GM18511 (cell line): ENCODE data around the gene OTOGL.
A peak's percentile ranks its signal among the peaks of the same experiment; 100 is the strongest.
"Not testable (repeated sequence)": the region's sequence is repeated elsewhere in the genome, so short reads cannot be mapped to it uniquely, and the experiment has no call there.

Source experiments
- ATAC-seq: cut with Tn5 transposase; IDR thresholded peaks from one replicate; pipeline ENCODE4 v1.9.1; 2021; ENCODE audit warnings: mild to moderate bottlenecking, moderate library complexity; ENCODE audit not compliant: unreplicated experiment

The OTOGL gene

DNA sequence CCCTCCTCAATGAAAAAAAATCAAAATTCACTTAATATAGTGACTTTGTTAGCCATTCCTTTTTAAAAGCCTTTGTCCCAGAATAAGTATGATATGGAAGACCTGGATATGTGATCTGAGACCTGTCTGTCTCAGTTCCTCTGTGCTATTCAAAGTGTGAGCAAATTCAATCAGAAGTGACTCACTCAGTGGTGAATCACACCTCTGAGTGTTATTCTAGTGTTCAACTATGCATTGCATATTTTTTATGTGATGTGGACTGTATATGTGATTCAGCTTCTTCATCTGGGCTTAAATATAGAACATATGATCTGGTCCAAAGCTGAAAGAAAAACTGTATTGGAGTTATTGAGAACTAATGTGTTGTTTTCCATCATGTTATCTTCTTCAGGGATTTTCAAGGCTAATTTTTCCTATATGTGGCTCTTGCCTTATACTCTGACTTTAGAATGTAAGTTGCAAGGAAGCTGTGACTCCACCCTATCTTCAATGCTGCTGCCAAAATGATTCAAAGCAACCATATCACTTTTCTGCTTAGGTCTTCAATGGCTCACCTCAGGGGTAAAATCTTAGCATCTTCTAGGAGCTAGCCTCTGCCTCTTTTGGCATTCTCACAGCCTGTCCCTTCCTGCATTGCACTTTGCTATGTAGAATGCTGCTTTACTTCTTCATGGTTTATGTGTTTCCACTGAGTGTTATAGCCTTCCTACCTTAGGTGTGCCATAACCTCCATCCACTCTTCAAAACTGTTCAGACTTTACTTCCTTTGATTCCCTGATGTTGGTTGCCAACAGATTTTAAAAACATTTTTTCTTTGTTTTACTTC is 169.8 kb downstream of the OTOGL start:
- ATAC-seq: peak; percentile 54

DNA sequence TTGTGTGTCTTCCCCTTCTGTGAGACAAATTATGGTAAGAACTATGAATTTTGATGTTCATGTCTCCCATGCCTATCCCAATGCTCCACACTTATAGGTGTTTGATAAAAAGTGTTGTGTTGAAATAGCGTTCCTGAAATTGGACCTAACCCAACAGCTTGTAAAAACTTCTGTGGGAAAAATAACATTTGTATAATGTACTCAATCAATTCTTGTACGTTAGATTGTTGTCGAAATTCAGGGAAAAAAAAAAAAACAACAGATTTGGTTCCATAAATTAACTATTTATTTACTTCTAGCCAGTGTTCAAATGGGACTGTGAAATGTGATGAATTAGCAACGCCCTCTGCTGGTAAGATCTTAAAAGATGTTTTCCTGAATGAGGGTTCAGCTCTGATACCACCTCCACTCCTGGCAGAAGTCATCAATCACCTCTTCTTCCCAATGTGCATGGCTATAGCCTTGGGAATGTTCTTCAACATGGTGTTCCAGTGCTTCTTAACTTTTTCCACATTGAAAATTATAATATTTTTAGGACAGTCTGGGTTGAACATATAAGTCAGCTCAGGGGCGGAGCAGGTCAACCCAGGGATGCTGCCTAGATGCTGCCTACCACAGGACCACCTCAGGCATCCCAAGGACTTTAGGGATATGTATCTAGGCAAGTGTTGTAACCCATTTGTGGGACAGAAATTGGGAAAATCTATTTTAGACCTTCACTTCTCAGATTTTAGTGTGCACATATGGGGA is 170.6 kb downstream of the OTOGL start:
- peak; percentile 72 for ATAC-seq

DNA sequence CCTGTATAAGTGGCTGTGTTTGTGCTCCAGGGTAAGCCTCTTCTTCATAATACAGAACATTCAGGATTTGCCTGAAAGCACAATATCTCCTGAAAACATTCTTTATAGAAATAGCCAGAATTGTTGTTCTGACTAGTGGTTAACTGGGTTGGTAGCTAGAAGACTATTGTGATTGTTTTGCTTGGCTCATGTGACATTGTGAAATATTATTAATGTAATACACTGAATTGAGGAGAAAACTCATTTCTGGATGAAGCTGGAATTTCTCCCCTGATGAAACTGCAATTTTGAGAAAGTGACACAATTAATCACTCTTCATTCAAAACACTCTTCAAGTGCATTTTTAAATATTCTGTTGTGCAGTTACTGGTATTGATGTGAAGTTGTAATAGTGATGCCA is 172.4 kb downstream of the OTOGL start:
- ATAC-seq: no peak

DNA sequence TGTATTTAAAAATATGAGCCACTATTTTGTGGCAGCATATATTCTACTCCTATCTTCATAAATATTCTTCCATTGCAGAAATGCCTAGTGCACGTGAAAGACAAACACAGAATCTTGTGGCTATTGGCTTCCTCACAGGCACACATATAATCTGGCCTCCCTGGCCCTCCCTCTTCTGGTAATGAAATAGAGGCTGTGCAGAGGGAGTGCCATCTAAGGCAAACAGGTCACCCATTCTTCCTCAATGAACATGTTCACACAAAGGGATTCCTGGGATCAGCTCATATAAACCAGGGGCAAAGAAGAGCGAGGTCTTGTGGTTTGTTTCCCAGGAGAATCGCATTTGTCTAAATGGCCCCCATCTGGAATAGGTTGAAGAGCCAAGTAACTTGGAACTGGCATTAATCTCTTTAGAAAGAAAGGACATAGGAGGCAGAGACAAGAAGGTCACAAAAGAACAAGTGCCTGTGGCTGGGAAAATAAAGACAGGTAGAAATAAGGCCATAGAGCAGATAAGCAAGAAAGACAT is 173.1 kb downstream of the OTOGL start:
- no peak for ATAC-seq

DNA sequence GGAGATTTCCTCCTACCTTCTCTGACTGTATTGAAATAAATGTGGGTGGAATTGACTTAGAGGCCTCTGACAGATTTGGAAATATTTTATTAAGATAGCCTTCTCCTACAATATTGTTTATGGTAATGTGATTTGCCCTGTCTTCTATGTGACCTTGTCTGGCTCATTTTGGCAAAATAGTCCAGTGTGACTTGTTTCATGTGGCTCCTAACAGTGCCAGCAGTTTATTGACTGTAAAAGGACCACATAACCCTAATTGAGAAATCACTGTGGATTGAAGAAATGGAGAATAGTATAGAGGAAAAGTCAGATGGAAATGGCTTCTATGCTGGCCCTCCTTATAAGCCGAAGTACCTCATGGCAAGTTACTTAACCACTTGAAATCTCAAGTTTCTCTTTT is 173.8 kb downstream of the OTOGL start:
- ATAC-seq: no peak

DNA sequence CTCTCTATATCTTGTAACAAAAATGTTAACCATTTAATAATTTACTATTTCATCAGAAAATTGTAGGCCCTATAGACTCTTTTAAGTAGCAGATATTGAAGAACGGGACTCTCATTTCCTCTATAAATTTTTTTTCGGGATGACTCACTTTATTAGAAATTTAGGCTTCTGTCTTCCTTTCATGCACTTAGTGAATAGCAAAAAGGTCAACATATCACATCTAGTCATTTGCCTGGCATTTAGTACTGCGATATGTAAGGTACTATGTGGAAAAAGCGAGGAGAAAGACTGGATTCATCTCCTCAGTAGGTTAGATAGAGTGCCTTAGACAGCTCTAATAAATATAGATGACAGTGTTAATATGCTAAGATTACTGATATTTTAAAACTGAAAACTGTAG is 178.4 kb downstream of the OTOGL start:
- ATAC-seq: no peak

DNA sequence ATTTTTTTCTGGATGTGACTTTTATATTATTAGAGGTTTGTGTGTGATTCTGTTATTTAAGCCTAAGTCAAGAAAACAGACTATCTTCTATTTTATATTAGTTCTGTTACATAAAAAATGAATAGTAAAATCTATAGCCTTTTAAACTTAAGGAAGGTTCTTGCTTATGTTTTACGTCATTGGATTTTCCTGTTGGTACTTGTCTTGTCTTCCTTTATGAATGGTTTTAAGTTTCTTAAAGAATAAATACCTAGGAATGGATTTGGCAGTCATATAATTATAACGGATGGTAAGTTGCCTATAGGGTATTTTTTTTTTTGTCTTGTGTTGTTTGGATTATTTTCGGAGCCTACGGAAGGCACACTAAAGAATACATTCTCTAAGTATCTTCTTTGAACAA is 182.9 kb downstream of the OTOGL start:
- ATAC-seq: no peak

DNA sequence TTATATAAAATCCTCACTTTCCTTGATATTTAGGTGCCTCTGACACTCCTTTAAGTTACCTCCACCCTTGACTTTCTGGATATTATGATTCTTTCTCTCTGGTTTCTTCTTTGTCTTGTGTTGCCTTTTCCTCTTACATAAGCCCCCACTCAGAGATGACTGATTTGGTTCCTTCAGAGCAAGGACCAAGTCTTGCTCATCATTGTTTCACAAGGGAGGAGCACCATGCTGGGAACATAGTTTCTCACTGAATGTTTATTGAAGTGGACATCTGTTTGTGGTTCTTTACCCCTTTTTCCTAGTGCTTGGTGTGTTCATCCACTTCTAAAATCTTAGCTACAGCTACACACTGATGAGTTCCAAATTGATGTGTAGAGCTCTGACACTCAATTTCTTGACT is 183.4 kb downstream of the OTOGL start:
- no peak for ATAC-seq

DNA sequence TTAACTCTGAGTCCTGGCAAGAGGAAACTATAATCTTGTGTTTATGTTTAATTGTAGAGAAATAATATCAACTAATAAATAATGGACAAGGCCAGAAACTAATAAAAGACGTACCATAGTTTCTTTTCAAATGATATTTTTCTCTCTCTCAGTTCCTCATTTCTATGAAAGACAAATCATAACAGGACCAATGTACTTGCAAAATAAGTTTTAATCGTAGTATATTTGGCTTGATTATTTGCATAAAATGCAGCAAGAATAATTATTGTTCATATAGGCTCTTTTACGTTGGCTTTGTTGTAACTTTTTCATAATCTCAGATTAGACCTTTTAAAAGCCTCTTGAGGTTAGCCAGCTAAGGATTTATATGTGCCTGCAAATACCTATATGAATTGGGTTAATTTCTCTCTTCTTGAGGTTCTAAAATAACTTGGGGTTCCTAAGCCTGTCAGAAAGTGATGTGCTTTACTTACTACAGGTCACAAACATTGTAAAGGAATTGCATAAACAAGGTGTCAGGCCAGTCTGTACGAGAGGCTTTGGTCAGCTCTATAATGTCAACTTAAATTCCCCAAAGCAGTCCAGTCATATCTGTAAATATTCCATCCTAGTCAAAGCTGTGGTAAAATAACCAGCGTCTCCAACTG is 191.9 kb downstream of the OTOGL start:
- peak; percentile 60 for ATAC-seq

DNA sequence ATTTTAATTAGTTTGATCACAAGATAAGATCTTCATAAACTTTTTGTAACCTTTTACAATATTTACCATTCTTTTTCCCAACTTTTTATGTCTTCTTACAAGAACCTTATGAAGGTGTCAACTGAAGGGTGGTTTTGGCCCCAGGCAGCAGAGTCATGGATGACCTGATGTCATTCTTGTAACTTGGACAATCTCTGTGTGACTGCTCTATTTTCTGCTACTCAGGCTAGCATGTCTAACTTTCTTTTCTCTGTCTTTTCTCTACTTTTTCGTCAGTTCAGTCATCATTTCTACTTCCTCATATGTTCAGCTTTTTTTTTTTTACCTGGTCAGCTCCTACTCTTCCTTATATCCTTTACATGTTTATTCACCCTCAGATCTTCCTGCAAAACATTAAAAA is 194.0 kb downstream of the OTOGL start:
- peak; percentile 41 for ATAC-seq

DNA sequence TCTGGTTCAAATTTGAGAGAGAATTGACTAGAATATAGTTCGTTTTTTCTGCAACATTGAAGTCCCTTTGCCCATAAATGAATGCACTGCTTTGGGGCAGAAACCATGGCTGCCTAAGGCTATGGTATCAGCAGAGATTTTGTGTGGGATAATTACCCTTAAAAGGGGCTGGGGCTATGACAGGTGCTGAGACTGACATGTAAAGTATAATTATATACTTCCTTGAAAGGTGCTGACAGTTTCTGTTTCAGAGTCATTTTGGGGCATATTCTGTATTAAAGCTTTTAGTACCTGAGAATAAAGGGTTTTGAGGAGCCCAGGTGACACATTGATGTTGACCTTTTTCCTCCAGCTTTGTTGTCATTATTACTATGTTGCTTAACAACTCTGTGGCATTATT is 194.4 kb downstream of the OTOGL start:
- peak; percentile 71 for ATAC-seq

DNA sequence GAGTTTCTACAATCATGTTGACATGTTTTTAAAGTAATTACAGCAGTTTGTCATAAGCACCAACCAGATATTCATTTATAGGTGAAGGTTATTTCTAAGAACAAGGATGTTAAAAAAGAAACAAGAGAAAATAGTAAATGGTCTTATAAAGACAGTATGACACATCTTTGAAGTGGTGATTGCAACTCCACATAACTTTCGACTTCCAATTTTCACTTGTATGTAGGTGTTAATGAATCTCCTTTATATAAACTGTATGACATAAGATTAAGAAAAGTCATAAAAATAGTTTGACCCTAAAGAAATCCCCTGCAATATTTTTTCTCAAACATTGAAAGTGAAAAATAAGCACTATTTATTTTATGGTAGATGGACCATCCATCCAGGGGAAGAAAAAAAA is 199.9 kb downstream of the OTOGL start:
- peak; percentile 50 for ATAC-seq

DNA sequence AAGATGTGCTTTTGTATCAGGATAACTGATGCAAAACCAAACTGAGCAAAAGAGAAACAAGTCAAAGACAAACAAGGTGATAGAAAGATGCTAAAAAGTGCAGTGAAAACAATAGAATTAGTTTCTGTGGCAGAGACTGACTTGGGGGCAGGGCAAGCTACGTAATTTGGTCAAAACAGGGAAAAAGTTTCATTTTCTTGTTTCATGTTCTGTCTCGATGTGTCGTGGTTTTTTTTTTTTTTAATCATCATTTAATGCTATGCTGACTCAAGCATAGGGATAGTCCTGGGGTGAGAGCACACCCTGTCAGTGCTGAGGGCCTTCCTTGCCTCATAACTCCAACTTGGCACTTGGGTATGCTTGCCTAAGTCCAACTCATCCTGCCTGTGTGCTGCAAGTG is 200.6 kb downstream of the OTOGL start:
- ATAC-seq: peak; percentile 79

DNA sequence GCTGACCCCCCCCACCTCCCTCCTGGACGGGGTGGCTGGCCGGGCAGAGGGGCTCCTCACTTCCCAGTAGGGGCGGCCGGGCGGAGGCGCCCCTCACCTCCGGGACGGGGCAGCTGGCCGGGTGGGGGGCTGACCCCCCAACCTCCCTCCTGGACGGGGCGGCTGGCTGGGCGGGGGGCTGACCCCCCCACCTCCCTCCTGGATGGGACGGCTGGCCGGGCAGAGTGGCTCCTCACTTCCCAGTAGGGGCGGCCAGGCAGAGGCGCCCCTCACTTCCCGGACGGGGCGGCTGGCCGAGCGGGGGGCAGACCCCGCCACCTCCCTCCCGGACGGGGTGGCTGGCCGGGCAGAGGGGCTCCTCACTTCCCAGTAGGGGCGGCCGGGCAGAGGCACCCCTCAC is 208.1 kb downstream of the OTOGL start:
- not testable (repeated sequence) for ATAC-seq

DNA sequence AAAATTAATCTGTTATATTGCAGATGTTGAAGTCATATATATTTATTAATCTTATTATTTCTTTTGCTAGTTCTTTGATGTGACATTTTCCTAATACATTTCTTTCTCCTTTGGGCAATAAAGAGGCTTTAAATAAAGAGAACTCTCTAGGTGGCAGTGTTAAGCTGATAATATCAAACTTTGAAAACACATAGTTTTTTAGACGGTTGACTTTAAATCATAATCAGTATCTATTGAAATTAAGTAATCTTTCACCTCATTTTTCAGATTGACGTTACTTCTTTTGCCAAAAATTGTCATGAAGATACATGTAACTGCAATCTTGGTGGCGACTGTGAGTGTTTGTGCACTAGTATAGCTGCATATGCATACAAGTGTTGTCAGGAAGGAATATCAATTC is 213.9 kb downstream of the OTOGL start:
- no peak for ATAC-seq

DNA sequence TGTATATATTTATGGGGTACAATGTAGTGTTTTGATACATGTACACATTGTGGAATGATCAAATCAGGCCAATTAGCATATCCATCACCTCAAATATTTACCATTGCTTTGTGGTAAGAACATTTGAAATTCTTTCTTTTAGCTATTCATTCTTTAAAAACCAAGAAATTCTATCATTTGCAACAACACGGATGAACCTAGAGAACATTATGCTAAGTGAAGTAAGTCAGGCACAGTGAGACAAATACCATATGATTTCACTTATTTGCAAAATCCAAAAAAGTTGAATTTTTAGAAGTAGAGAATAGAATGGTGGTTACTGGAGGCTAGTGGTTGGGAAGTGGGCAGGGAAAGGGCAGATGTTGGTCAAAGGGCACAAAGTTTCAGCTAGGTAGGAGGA is 215.4 kb downstream of the OTOGL start:
- ATAC-seq: no peak

DNA sequence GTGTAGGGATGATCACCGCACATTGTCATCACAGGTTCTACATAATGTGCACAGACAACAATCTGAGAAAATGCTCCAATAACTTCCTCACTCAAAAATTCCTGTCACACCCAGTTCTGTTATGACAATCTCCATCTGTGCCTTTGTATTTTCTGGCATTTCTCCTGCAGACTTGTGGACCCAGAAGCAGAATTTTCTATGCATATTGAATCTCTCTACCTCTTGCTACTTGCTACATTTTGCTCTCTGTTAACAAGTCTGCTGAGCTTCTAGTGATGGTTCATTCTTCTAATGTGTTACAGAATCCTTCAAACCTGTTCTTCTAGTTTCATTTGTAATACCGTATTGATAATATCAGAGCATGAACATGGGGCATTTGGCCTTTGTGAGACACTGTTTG is 216.9 kb downstream of the OTOGL start:
- ATAC-seq: no peak

DNA sequence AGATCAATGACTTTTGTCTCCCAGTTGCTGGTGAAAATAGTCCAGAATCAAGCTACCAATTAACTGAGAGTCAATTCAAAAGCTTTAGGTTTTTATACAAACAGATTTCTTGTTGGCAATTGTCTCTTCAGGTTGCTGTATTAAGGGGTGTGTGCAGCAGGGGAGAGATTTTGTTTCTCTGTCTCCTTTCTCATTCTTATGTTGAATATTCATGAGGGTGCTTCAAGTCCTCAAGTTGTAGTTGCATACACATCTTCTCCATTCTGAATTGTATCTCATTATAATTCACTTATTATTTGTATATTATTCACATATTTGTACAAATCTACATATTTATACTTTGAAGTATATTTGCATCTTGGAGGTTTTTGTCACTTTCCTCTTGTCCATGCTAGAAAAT is 218.0 kb downstream of the OTOGL start:
- ATAC-seq: no peak

DNA sequence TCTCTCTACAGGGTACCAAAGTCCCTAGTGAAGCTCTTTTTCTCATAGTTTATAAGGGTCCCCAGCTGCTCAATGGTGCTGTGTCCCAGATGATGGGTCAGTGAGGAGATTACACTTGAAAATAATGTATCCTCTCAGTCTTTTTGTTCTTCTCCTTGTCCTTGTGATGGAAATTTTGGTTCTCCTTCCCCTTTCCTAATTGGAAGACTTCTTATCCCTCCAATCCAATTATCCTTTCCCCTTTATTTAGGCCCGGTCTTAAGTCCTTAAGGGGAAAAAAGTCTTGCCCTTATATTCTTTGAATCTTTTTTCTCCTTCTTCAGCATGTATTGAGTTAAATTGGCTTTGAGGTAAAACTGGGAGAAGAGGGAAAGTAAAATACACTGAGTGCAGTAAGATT is 218.6 kb downstream of the OTOGL start:
- no peak for ATAC-seq

DNA sequence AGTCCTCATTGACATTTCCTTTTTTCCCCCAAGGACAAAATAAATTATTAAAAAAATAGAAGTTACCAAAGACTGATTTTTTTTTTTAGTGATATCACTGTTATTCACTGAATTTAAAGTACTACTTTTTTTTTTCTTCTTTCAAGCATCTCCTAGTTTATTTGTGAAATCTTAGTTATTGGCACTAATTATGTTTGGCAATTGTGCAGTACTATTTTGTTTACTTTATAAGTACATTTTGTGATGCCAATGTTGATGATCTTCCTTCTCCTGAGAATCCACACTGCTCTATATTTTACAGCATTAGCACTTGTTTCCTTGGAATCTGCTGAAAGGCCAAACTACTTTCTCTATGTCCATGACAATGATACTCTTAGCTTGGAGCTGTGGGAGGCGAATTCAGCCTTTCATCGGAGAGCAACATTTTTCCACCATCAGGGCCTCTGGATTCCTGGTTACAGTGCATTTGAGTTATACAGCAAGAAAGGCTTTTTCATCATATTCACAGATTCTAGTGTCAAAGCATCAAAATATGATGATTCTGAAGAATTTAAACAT is 220.9 kb downstream of the OTOGL start:
- ATAC-seq: no peak

DNA sequence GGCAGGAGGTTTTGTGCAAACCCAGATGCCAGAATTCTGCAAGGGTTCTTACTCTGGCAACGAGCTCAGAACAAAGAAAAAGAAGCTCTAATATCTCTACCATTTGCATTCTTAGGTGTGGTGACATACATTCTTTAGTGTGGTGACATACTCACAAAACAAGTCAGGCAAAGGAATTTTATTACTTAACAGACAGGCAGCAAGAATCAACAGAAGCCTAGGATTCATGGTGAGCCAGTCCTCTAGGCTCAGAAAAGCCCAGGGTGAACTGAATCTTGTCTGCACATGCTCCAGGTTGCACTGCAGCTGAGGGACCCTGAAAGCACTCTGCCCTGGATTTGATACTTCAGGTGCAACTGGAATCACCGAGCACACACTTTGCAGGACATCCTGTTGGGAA is 222.3 kb downstream of the OTOGL start:
- ATAC-seq: no peak
